ENCODE data around the gene MEIS2. TPM values are rescaled to one million over a fixed set of nuclear protein-coding genes. Genes with fewer than 3 reads are reported as not detected.

The MEIS2 gene
- total RNA-seq, 5 donors from 2014 or later (not counting 1 experiment from before 2014, with no cell fraction given), result 0.38 to 0.54 TPM; not detected in 3

DNA sequence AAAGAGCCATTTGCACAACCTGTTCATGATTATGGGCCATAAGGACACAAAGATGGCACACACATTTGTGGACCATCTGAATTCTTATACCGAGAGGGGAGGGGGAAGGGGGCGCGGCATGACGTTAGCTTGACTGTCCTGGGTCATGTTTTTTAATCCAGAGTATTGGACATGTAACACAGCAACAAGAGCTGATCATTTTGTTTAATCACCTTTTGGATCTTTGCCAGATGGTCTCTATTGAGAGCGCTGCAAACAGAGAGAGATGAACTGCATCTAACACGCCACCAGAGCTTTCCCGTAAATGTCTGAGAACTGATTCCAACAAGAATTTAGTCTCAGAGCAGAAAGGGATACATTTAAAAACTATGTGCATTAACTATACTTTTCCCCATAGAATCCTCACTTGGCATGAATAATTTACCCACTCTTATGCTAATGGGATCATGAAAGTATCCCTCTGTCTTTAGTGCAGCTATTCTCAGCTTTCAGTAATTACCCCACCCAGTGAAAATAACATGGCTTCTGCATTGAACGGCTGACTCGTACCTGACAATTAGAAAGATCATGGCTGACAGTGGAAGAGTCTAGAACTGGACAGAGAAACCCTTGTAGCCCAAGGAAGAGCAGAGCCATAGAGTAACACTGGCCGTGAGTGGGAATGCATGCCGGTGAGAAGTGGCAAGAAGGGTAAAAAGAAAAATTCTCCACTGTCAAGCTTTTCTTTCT is 22.6 kb downstream of the MEIS2 start:
- Histone ChIP-seq H3K4me3 (ENCODE audit: control insufficient read depth in 1 of 2, extremely low read depth in 1 of 2, low read length in 1 of 2) (no peak overlapping the region), H3K36me3 (ENCODE audit: control insufficient read depth in 2 of 2, extremely low read depth in 1 of 2, insufficient read depth in 1 of 2, low read length in 1 of 2) (no peaks in the 10 kb centered on the region), H3K27me3 (replicated peaks in 1 of 2; ENCODE audit: control insufficient read depth in 2 of 2, extremely low read depth in 1 of 2, insufficient read depth in 2 of 2, low read length in 1 of 2) (no peaks in the 10 kb centered on the region), H3K4me1 (ENCODE audit: control insufficient read depth in 1 of 2, extremely low read depth in 1 of 2, insufficient read depth in 2 of 2, low read length in 2 of 2) (no peaks in the 10 kb centered on the region), H3K27ac (ENCODE audit: low read length) (no peak overlapping the region), H3K9me3 (no peaks in the 10 kb centered on the region)
- ChIA-PET POLR2A (no interaction called here), CTCF (no interaction called here)
- Mint-ChIP-seq H3K27me3 (peaks cover 13 to 21% of the 10 kb centered on the region in 2 donors), H3K9me3 (peaks cover 0 to 4% (median 0%) of the 10 kb centered on the region in 3 donors), H3K4me3 (no peak overlapping the region), H3K36me3 (no peaks in the 10 kb centered on the region), H3K27ac (no peak overlapping the region), H3K4me1 (no peaks in the 10 kb centered on the region)
- WGBS (ENCODE audit: insufficient coverage), result 83% methylated on average over 6 of the region's 11 CpGs
- ATAC-seq (replicated peaks in 1 of 4), result no peak
- DNase-seq, result no peak

DNA sequence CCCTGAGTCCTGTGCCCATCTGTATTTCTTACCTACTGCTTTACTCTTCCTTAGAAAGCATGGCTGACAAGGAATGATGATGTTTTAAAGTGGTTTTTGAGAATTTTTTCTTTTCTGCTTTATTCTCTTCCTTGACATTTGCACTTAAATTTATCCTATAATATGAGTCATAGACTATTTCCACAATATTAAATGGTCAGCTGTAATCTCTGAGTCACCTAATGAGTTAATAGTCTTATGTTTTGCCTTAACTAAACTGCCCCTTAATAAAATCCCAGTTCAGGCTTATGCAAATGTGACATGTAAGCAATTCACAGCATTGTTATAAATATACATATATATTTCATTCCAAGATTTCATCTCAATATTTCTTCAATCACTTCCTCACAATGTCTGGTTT is 23.8 kb downstream of the MEIS2 start:
- Mint-ChIP-seq H3K27me3 (peaks cover 9 to 14% of the 10 kb centered on the region in 2 donors), H3K4me3 (no peak overlapping the region), H3K9me3 (peaks cover 0 to 4% (median 0%) of the 10 kb centered on the region in 3 donors), H3K36me3 (no peaks in the 10 kb centered on the region), H3K4me1 (no peaks in the 10 kb centered on the region), H3K27ac (no peak overlapping the region)
- CTCF ChIA-PET, result no interaction called here
- POLR2A ChIA-PET, result no interaction called here
- DNase-seq (no peak), ATAC-seq (replicated peaks in 1 of 4) (no peak)
- no peaks in the 10 kb centered on the region for H3K36me3 ChIP-seq (ENCODE audit: control insufficient read depth in 2 of 2, extremely low read depth in 1 of 2, insufficient read depth in 1 of 2, low read length in 1 of 2)
- no peaks in the 10 kb centered on the region for H3K27me3 ChIP-seq (replicated peaks in 1 of 2; ENCODE audit: control insufficient read depth in 2 of 2, extremely low read depth in 1 of 2, insufficient read depth in 2 of 2, low read length in 1 of 2)
- H3K9me3 ChIP-seq, result no peaks in the 10 kb centered on the region
- no peak overlapping the region for H3K4me3 ChIP-seq (ENCODE audit: control insufficient read depth in 1 of 2, extremely low read depth in 1 of 2, low read length in 1 of 2)
- H3K4me1 ChIP-seq (ENCODE audit: control insufficient read depth in 1 of 2, extremely low read depth in 1 of 2, insufficient read depth in 2 of 2, low read length in 2 of 2), result no peaks in the 10 kb centered on the region
- no peak overlapping the region for H3K27ac ChIP-seq (ENCODE audit: low read length)

GRCh38 chr15:37075777-37076176 is 24.6 kb downstream of the MEIS2 start:
- peaks cover 0 to 4% (median 0%) of the 10 kb centered on the region in 3 donors for H3K9me3 Mint-ChIP-seq
- H3K4me1 Mint-ChIP-seq, result no peaks in the 10 kb centered on the region
- no peaks in the 10 kb centered on the region for H3K36me3 ChIP-seq (ENCODE audit: control insufficient read depth in 2 of 2, extremely low read depth in 1 of 2, insufficient read depth in 1 of 2, low read length in 1 of 2)
- ChIA-PET CTCF (no interaction called here), POLR2A (no interaction called here)
- DNase-seq (no peak), ATAC-seq (replicated peaks in 1 of 4) (no peak)
- no CpG with 5 or more reads among the region's 4 CpGs for WGBS (ENCODE audit: insufficient coverage)
- H3K27me3 ChIP-seq (replicated peaks in 1 of 2; ENCODE audit: control insufficient read depth in 2 of 2, extremely low read depth in 1 of 2, insufficient read depth in 2 of 2, low read length in 1 of 2), result no peaks in the 10 kb centered on the region
- no peak overlapping the region for H3K4me3 Mint-ChIP-seq
- H3K27ac ChIP-seq (ENCODE audit: low read length), result no peak overlapping the region
- no peak overlapping the region for H3K4me3 ChIP-seq (ENCODE audit: control insufficient read depth in 1 of 2, extremely low read depth in 1 of 2, low read length in 1 of 2)
- H3K27ac Mint-ChIP-seq, result no peak overlapping the region
- no peaks in the 10 kb centered on the region for H3K4me1 ChIP-seq (ENCODE audit: control insufficient read depth in 1 of 2, extremely low read depth in 1 of 2, insufficient read depth in 2 of 2, low read length in 2 of 2)
- peaks cover 9 to 11% of the 10 kb centered on the region in 2 donors for H3K27me3 Mint-ChIP-seq
- H3K36me3 Mint-ChIP-seq, result no peaks in the 10 kb centered on the region
- no peaks in the 10 kb centered on the region for H3K9me3 ChIP-seq

GRCh38 chr15:37072181-37072580 is 28.2 kb downstream of the MEIS2 start:
- Histone ChIP-seq H3K4me1 (ENCODE audit: control insufficient read depth in 1 of 2, extremely low read depth in 1 of 2, insufficient read depth in 2 of 2, low read length in 2 of 2) (no peaks in the 10 kb centered on the region), H3K4me3 (ENCODE audit: control insufficient read depth in 1 of 2, extremely low read depth in 1 of 2, low read length in 1 of 2) (no peak overlapping the region), H3K27me3 (replicated peaks in 1 of 2; ENCODE audit: control insufficient read depth in 2 of 2, extremely low read depth in 1 of 2, insufficient read depth in 2 of 2, low read length in 1 of 2) (no peaks in the 10 kb centered on the region), H3K36me3 (ENCODE audit: control insufficient read depth in 2 of 2, extremely low read depth in 1 of 2, insufficient read depth in 1 of 2, low read length in 1 of 2) (no peaks in the 10 kb centered on the region), H3K9me3 (no peaks in the 10 kb centered on the region), H3K27ac (ENCODE audit: low read length) (no peak overlapping the region)
- H3K4me1 Mint-ChIP-seq, result no peaks in the 10 kb centered on the region
- ATAC-seq (replicated peaks in 1 of 4) (no peak), DNase-seq (no peak)
- no peak overlapping the region for H3K27ac Mint-ChIP-seq
- ChIA-PET CTCF (no interaction called here), POLR2A (interaction anchor here in 1 of 2 donors (0.6 kb wide), 1 partner anchor 72 kb away, joined by 3 read pairs; no protein-coding TSS in a partner anchor)
- H3K27me3 Mint-ChIP-seq, result peaks cover 6 to 15% of the 10 kb centered on the region in 2 donors
- H3K9me3 Mint-ChIP-seq, result peaks cover 0 to 4% (median 0%) of the 10 kb centered on the region in 3 donors
- H3K4me3 Mint-ChIP-seq, result no peak overlapping the region
- 100% methylated on average over 1 of the region's 1 CpG for WGBS (ENCODE audit: insufficient coverage)
- no peaks in the 10 kb centered on the region for H3K36me3 Mint-ChIP-seq

GRCh38 chr15:37071134-37071533 is 29.2 kb downstream of the MEIS2 start:
- peaks cover 0 to 4% (median 0%) of the 10 kb centered on the region in 3 donors for H3K9me3 Mint-ChIP-seq
- H3K4me1 Mint-ChIP-seq, result no peaks in the 10 kb centered on the region
- H3K4me3 Mint-ChIP-seq, result no peak overlapping the region

GRCh38 chr15:37070686-37071085 is 29.7 kb downstream of the MEIS2 start:
- Mint-ChIP-seq H3K36me3 (no peaks in the 10 kb centered on the region), H3K4me3 (no peak overlapping the region), H3K4me1 (no peaks in the 10 kb centered on the region), H3K27me3 (peaks cover 7 to 19% of the 10 kb centered on the region in 2 donors), H3K27ac (no peak overlapping the region), H3K9me3 (peaks cover 0 to 4% (median 0%) of the 10 kb centered on the region in 3 donors)
- Histone ChIP-seq H3K4me3 (ENCODE audit: control insufficient read depth in 1 of 2, extremely low read depth in 1 of 2, low read length in 1 of 2) (no peak overlapping the region), H3K9me3 (no peaks in the 10 kb centered on the region), H3K27me3 (replicated peaks in 1 of 2; ENCODE audit: control insufficient read depth in 2 of 2, extremely low read depth in 1 of 2, insufficient read depth in 2 of 2, low read length in 1 of 2) (no peaks in the 10 kb centered on the region), H3K27ac (ENCODE audit: low read length) (no peak overlapping the region), H3K4me1 (ENCODE audit: control insufficient read depth in 1 of 2, extremely low read depth in 1 of 2, insufficient read depth in 2 of 2, low read length in 2 of 2) (no peaks in the 10 kb centered on the region), H3K36me3 (ENCODE audit: control insufficient read depth in 2 of 2, extremely low read depth in 1 of 2, insufficient read depth in 1 of 2, low read length in 1 of 2) (no peaks in the 10 kb centered on the region)
- ATAC-seq (replicated peaks in 1 of 4), result no peak
- no peak for DNase-seq
- CTCF ChIA-PET, result no interaction called here
- WGBS (ENCODE audit: insufficient coverage), result no CpG with 5 or more reads among the region's 2 CpGs
- POLR2A ChIA-PET, result no interaction called here

More at GRCh38 chr15:37071134-37071533, 29.2 kb downstream of the MEIS2 start:
- H3K27me3 Mint-ChIP-seq, result peaks cover 7 to 18% of the 10 kb centered on the region in 2 donors
- no peaks in the 10 kb centered on the region for H3K36me3 Mint-ChIP-seq
- Histone ChIP-seq H3K4me1 (ENCODE audit: control insufficient read depth in 1 of 2, extremely low read depth in 1 of 2, insufficient read depth in 2 of 2, low read length in 2 of 2) (no peaks in the 10 kb centered on the region), H3K9me3 (no peaks in the 10 kb centered on the region), H3K4me3 (ENCODE audit: control insufficient read depth in 1 of 2, extremely low read depth in 1 of 2, low read length in 1 of 2) (no peak overlapping the region), H3K27me3 (replicated peaks in 1 of 2; ENCODE audit: control insufficient read depth in 2 of 2, extremely low read depth in 1 of 2, insufficient read depth in 2 of 2, low read length in 1 of 2) (no peaks in the 10 kb centered on the region), H3K27ac (ENCODE audit: low read length) (no peak overlapping the region), H3K36me3 (ENCODE audit: control insufficient read depth in 2 of 2, extremely low read depth in 1 of 2, insufficient read depth in 1 of 2, low read length in 1 of 2) (no peaks in the 10 kb centered on the region)
- no peak for DNase-seq
- ATAC-seq (replicated peaks in 1 of 4), result no peak
- CTCF ChIA-PET, result no interaction called here
- POLR2A ChIA-PET, result no interaction called here
- 20% methylated on average over 1 of the region's 3 CpGs for WGBS (ENCODE audit: insufficient coverage)
- H3K27ac Mint-ChIP-seq, result no peak overlapping the region

All from T-cell (primary cell).